Suprapubic skin (tissue), 4 donors: ENCODE data around the gene KNDC1.

Source experiments
- CTCF ChIP-seq, 2 donors: fragments of 200-600 bp in 1 of 2; fragments of 450-650 bp in 1 of 2; sonication (generic) in 1 of 2; IDR thresholded peaks; one replicate each; pipeline ENCODE4 v1.5.1; 2016 to 2019; ENCODE audit warnings: antibody characterized with exemption in 2 of 2, mild to moderate bottlenecking in 1 of 2, moderate library complexity in 1 of 2
- EP300 ChIP-seq: sonication (generic); formaldehyde crosslinking; IDR thresholded peaks from one replicate; pipeline ENCODE4 v1.6.1; 2017; ENCODE audit warnings: antibody characterized with exemption
- POLR2A ChIP-seq, 2 donors: fragments of 450-650 bp; IDR thresholded peaks; one replicate each; pipeline ENCODE4 v1.6.1; 2017; ENCODE audit warnings: antibody characterized with exemption in 2 of 2, mild to moderate bottlenecking in 2 of 2, moderate library complexity in 2 of 2
- POLR2AphosphoS5 ChIP-seq, 3 donors: sonication (generic); formaldehyde crosslinking; IDR thresholded peaks; one replicate each; pipeline ENCODE4 v1.6.1; 2017; ENCODE audit warnings: antibody characterized with exemption in 3 of 3

GRCh38 chr10:133133471-133134231 is 26.4 kb upstream of the KNDC1 start:
- TF ChIP-seq CTCF (IDR thresholded peaks at IDR 0.05) = no peak
- no peak for TF ChIP-seq POLR2A (IDR thresholded peaks at IDR 0.05)
- no peak for TF ChIP-seq POLR2AphosphoS5 (IDR thresholded peaks at IDR 0.05)
- no peak for TF ChIP-seq EP300
